Measurements from ENCODE around the gene SLC2A4.

Gene SLC2A4

GRCh38 chr17:7246779-7247178, 34.7 kb upstream of the SLC2A4 start:
- no peak for DNase-seq (ENCODE audit: extremely low read depth in 1 of 2, low read depth in 1 of 2)

- no peak for DNase-seq (ENCODE audit: extremely low read depth in 1 of 2, low read depth in 1 of 2)
Observed at GRCh38 chr17:7248796-7249195, 32.7 kb upstream of the SLC2A4 start.

- DNase-seq (ENCODE audit: extremely low read depth in 1 of 2, low read depth in 1 of 2): no peak
Observed at GRCh38 chr17:7249214-7249613, 32.3 kb upstream of the SLC2A4 start.

- no peak for DNase-seq (ENCODE audit: extremely low read depth in 1 of 2, low read depth in 1 of 2)
Observed at GRCh38 chr17:7249830-7250229, 31.7 kb upstream of the SLC2A4 start.

GRCh38 chr17:7250695-7251627, 30.6 kb upstream of the SLC2A4 start:
- DNase-seq (ENCODE audit: extremely low read depth in 1 of 2, low read depth in 1 of 2): no peak

GRCh38 chr17:7251661-7252175, 29.8 kb upstream of the SLC2A4 start, which contains the start of gene CTDNEP1:
TSS of gene CTDNEP1 (minus strand) at chr17:7251734. CDS start at chr17:7251296, 438 bp downstream.
- DNase-seq (ENCODE audit: extremely low read depth in 1 of 2, low read depth in 1 of 2): peak; percentile 65 to 98

GRCh38 chr17:7252176-7253043, 29.1 kb upstream of the SLC2A4 start, which contains the start of gene ELP5:
TSS of gene ELP5 (plus strand) at chr17:7252215. CDS start at chr17:7252551, 336 bp downstream.
- peak in 1 of 2 donors; percentile 99 for DNase-seq (ENCODE audit: extremely low read depth in 1 of 2, low read depth in 1 of 2)

GRCh38 chr17:7253082-7253481, 28.4 kb upstream of the SLC2A4 start:
- no peak for DNase-seq (ENCODE audit: extremely low read depth in 1 of 2, low read depth in 1 of 2)

- DNase-seq (ENCODE audit: extremely low read depth in 1 of 2, low read depth in 1 of 2): no peak
Observed at GRCh38 chr17:7254511-7254910, 27.0 kb upstream of the SLC2A4 start.

GRCh38 chr17:7256766-7257456, 24.6 kb upstream of the SLC2A4 start:
- DNase-seq (ENCODE audit: extremely low read depth in 1 of 2, low read depth in 1 of 2): no peak

- DNase-seq (ENCODE audit: extremely low read depth in 1 of 2, low read depth in 1 of 2): no peak
Observed at GRCh38 chr17:7258731-7259554, 22.6 kb upstream of the SLC2A4 start.

GRCh38 chr17:7259555-7259889, 22.0 kb upstream of the SLC2A4 start:
- DNase-seq (ENCODE audit: extremely low read depth in 1 of 2, low read depth in 1 of 2): no peak

GRCh38 chr17:7260151-7260550, 21.4 kb upstream of the SLC2A4 start:
- no peak for DNase-seq (ENCODE audit: extremely low read depth in 1 of 2, low read depth in 1 of 2)

GRCh38 chr17:7260651-7261378, 20.7 kb upstream of the SLC2A4 start:
- no peak for DNase-seq (ENCODE audit: extremely low read depth in 1 of 2, low read depth in 1 of 2)

GRCh38 chr17:7261379-7262191, 19.9 kb upstream of the SLC2A4 start:
- DNase-seq (ENCODE audit: extremely low read depth in 1 of 2, low read depth in 1 of 2): no peak

GRCh38 chr17:7262192-7262934, 19.2 kb upstream of the SLC2A4 start, which contains the start of gene CLDN7:
TSS of gene CLDN7 (minus strand) at chr17:7262478. CDS start at chr17:7262043, 435 bp downstream.
- DNase-seq (ENCODE audit: extremely low read depth in 1 of 2, low read depth in 1 of 2): no peak

- no peak for DNase-seq (ENCODE audit: extremely low read depth in 1 of 2, low read depth in 1 of 2)
Observed at GRCh38 chr17:7262935-7263800, 18.4 kb upstream of the SLC2A4 start.
